ENCODE data around the gene GARIN5B.

DNA sequence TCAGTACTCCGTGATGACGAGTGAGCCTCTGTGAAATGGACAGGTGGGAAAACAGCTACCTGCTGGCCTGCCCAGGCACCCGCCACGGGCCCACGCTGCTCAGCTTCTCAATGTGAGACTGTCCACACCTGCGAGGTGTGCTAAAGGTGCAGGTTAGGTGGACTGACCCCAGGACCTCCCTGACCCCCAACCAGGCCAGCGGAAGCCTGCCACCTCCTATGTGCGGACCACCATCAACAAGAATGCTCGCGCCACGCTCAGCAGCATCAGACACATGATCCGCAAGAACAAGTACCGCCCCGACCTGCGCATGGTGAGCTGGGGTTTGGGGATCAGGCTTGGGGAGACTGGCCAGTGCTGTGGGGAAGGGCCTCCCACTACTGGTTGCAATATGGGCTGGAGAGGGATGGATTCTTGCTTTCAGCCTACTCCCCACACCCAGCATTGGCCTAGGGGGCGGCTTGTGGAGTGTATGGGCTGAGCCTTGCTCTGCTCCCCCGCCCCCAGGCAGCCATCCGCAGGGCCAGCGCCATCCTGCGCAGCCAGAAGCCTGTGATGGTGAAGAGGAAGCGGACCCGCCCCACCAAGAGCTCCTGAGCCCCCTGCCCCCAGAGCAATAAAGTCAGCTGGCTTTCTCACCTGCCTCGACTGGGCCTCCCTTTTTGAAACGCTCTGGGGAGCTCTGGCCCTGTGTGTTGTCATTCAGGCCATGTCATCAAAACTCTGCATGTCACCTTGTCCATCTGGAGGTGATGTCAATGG is 24.9 kb upstream of the GARIN5B start:
- TF ChIP-seq EZH2 (IDR thresholded peaks at IDR 0.05; ENCODE audit: borderline replicate concordance, insufficient read depth, low read depth, low read length, poor library complexity, severe bottlenecking) = no peak
- TF ChIP-seq CTCF (IDR thresholded peaks at IDR 0.05) = no peak

All from B cell (primary cell).